IPS DF 4.7 (cell line): ENCODE results near the gene BORCS8.
"Not testable (repeated sequence)": the region's sequence is repeated elsewhere in the genome, so short reads cannot be mapped to it uniquely, and the experiment has no call there.

Source experiments
- DNase-seq: peaks from one replicate; pipeline ENCODE4 v3.0.0-alpha.2; 2013; ENCODE audit warnings: low spot score; ENCODE audit errors: extremely low read depth

The BORCS8 gene

GRCh38 chr19:19181488-19181998 lies 10.4 kb downstream of the BORCS8 start:
- no peak for DNase-seq

DNA sequence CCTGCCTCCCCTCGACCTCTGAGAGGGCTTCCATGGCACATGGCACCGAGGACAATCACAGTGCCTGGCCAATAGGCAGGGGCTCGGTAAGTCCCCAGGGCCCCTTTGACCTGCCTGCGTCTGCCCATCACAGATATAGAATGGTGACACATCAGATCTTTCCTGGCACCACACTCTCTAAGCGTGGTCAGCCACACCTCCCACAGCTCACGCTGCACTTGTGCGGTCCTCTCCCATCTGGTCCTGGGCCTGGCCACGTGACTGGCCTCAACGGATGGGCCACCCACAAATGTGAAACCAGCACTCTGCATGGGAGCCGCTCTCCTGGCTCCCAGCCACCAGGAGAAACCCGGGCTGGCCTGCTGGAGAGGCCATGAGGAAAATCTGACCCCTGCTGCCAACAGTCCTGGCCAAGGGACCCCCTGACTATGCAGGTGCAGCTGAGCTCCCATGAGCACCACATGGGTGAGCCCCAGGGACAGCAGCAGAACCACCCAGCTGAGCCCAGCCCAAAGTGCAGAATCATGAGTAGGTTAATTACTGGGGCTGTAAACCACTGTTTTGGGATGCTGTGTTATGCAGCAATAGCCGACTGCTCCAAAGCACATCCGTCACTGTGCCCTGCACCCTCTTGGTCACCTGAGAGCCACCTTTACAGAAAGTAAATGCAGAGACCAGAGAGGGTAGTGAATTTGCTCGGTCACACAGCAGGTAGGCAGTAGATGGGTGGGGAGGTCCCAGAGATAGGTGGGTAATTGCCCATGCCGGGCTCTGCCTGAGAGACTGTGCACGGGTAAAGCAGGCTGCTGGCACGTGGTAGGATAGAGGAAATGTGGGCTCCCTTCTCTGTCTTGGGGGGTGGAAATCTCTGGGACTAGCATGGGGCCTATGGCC lies 12.2 kb downstream of the BORCS8 start:
- no peak for DNase-seq

- no peak for DNase-seq
These were observed 15.0 kb downstream of the BORCS8 start for GRCh38 chr19:19176950-19177349.

- DNase-seq, result not testable (repeated sequence)
These were observed 18.7 kb downstream of the BORCS8 start for GRCh38 chr19:19173243-19173642.

- DNase-seq, result no peak
These were observed 20.0 kb downstream of the BORCS8 start for GRCh38 chr19:19171821-19172532.

GRCh38 chr19:19170873-19171672 lies 20.9 kb downstream of the BORCS8 start:
- DNase-seq, result no peak

GRCh38 chr19:19170053-19170872 lies 21.7 kb downstream of the BORCS8 start, which contains the start of gene MEF2B:
MEF2B (minus strand) TSS chr19:19170263; CDS start chr19:19150735, 19,528 bp downstream.
- DNase-seq, result no peak

DNA sequence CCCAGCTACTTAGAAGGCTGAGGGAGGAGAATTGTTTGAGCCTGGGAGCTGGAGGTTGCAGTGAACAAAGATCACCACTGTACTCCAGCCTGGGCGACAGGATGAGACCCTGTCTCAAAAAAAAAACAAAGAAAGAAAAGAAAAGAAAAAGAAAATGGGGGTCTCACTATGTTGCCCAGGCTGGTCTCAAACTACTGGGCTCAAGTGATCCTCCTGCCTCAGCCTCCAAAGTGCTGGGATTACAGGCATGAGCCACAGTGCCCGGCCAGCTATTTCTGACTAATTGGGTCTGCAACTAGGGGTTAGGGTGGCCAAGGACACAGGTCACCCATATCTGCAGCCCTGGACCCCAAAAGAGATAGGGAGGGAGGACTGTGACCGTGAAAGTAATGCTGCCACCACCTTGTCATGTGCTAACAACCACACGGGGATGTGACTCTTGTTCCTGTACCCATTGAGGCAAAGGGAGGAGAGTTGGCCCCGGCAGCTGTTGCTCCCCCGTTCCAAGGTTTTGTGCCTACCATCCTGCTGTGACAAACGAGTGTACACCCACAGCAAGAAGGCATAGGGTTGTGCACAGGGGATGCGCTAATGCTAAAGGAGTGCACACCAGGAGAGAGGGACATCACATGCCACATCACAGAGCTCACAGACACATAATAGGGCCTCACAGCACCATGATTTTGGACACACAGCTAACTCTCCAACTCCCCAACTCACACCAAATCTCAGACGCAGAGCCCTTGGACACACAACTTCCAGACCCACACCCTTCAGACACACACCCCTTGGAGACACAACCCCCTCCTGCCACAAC lies 22.5 kb downstream of the BORCS8 start:
- DNase-seq, result no peak

- no peak for DNase-seq
These were observed 24.3 kb downstream of the BORCS8 start for GRCh38 chr19:19167612-19168011.

DNA sequence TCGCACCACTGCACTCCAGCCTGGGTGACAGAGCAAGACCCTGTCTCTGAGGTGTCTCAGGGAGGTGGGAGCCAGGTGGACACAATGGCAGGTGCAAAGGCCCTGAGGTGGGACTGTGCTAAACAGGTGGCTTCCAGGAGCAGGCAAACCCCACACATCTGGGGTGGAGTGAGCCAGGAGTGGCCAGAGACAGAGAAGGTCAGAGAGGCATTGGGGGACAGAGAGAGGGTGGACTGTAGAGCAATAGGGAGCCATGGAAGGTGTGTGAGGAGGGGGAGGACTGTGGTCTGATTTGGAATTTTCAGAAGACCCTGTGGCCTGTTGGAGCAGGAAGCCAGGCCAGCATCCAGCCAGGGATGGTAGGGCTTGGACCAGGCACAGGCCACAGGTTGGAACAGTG lies 26.6 kb downstream of the BORCS8 start:
- no peak for DNase-seq

DNA sequence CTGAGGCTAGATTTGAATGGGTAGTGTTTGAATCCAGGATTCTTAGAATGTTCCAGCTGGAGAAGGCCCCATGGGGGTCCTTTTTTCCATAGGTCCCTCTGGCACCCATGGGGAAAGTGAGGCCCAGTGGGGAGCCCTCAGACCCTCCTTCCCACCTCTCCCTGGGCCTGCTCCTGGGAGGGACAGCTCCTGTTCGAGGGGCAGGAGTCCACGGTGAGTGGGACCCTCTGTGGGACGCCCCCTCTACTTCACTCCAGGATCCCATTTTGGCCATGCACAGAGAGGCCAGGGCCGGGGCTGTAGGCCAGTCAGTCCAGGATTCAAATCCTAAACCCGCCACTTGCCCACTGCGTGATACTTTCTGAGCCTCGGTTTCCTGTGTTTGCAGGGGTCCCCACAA lies 29.5 kb downstream of the BORCS8 start:
- DNase-seq, result no peak

DNA sequence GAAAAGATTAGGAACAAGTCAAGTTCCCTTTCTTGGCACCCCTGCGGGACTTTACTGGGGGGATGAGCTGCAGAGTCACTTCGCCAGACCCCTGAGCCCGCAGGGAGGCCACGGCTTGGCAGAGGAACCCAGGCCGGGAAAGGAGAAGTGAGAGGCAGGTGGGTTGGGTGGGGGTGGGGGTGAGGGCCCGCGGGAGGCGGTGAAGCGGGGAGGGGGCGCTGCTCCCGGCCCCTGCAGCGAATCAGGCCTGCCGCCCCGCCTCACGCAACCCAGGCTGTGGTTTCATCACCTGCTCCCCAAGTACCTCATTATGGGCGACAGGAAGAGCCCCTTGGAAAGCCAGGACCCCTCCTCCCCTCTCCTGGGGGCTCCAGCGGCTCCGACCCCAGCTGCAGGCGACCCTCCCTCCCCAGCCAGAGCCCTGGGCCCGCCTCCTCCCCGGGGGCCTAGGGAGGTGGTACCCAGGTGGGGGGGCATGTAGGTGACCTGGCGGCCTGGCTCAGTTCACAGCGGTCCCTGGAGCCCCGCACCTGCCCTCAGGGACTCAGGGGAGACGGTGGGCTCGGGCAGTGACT lies 31.4 kb downstream of the BORCS8 start:
- no peak for DNase-seq

DNA sequence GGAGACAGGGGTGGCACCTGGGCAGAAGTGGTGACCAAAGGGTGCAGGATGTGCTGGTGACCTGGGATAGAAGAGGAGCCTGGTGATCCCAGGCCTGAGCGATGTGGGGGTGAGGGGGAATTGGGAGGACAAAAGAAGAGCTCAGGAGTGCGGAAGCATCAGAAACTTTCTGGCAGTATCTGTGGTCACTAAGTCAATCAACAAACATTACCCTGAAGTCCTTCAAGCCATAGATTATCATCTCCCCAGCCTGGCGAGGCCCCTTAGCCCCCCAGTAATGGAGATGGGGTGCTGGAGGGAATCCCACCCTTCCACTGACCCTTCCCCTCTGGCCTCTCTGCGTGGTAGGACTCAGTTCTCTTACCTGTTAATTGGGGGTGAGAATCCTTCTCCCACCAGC lies 32.4 kb downstream of the BORCS8 start:
- no peak for DNase-seq

DNA sequence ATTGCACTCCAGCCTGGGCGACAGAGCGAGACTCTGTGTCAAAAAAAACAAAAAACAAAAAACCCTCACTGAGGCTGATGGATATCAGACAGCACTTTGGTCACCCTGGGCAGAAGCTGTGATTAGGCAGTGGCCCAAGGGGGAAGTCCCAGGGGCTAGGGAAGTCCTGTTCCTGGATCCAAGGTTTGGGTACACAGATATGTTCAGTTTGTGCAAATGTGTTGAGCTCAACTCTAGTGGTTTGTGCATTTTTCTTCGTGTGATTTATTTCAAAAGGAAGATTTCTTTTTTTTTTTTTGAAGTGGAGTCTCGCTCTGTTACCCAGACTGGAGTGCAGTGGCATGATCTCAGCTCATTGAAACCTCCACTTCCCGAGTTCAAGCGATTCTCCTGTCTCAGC lies 34.1 kb downstream of the BORCS8 start:
- DNase-seq, result no peak

DNA sequence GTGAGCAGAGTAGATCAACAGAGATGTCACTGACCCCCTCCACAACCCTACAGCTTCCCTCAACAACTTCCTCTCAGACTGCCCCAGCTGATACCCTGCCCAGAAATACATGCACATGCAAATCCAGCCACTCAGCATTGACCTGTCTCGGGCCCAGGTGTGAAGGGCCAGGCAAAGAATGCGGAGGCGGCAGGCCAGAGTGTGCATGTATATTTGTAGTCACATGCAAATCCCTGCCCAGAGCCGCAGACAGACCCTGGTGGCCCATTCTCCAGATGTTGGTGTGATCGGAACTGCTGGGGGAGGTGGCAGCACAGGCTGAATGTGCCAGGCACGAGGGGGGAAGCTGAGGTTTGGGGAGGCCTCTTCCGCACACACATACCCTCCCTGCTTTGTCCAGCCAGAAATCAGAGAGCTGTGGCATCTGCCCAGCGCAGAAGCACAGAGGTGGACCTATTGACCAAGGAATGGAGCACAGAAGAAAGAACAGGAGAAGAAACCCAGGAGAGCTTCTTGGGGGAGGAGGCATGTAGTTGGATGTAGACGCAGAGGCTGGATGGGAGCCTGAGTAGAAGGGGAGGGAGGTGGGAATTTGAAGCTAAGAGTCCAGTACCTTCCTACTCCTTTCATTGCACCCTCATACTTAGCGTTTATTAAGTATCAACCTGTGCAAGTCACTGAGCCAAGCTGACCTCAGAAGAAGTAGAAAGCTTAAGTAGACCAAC lies 36.3 kb downstream of the BORCS8 start:
- DNase-seq, result no peak

DNA sequence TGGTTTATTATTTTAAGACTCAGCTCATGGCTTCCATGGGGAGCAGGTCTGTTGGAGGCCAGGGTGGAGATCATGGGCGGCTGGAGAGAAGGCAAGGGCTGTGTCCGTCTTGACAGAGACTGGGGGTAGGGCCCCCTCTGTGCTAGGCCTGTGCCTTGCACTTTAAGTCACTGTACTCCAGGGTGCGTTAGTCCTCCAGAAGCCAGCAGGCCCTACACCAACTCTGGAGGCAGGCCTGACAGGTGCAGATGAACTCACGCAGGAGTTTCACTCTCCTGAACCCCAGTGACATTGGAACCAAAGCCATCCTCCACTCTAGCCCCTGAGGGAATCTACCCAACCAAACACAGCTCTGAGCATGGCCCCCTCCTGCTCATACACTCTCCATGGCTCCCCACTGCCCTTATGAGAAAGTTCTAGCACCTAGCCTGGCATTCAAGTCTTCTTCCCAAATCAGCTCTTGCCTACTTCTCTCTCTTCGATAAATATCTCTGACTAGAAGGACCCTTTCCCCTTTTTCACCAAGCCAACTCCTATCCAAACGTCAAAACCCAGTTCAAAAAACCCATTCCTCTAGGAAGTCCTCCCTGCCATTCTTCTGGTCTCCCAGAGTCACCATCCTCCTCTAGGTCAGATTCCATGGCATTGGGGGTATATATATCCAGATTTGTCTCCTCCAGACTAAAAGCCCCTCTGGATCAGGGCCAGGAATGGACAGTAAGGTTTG lies 37.0 kb downstream of the BORCS8 start:
- no peak for DNase-seq

- DNase-seq, result no peak
These were observed 39.1 kb downstream of the BORCS8 start for GRCh38 chr19:19152668-19153384.
